AG08395 (cell line): ENCODE measurements around the gene CORO2A.
"Not testable (repeated sequence)": the region's sequence is repeated elsewhere in the genome, so short reads cannot be mapped to it uniquely, and the experiment has no call there.

Experiments
- DNase-seq: peaks from one replicate; pipeline ENCODE4 v3.0.0; 2012; ENCODE audit warnings: mixed read lengths, low spot score

The CORO2A gene

GRCh38 chr9:98084396-98084795, 108.0 kb downstream of the CORO2A start:
- DNase-seq: no peak

GRCh38 chr9:98083566-98084183, 108.8 kb downstream of the CORO2A start:
- no peak for DNase-seq

- no peak for DNase-seq
Observed at GRCh38 chr9:98083061-98083501, 109.4 kb downstream of the CORO2A start.

- DNase-seq: peak; percentile 50
Observed at GRCh38 chr9:98081477-98082219, 110.8 kb downstream of the CORO2A start.

- DNase-seq: no peak
Observed at GRCh38 chr9:98080780-98081179, 111.7 kb downstream of the CORO2A start.

GRCh38 chr9:98080326-98080725, 112.1 kb downstream of the CORO2A start:
- peak; percentile 26 for DNase-seq

GRCh38 chr9:98078895-98079294, 113.5 kb downstream of the CORO2A start:
- DNase-seq: no peak

- DNase-seq: not testable (repeated sequence)
Observed at GRCh38 chr9:98076514-98076890, 115.9 kb downstream of the CORO2A start.

- DNase-seq: peak; percentile 78
Observed at GRCh38 chr9:98075332-98075805, 117.1 kb downstream of the CORO2A start.

- peak; percentile 78 for DNase-seq
Observed at GRCh38 chr9:98074115-98074990, 118.1 kb downstream of the CORO2A start.

- no peak for DNase-seq
Observed at GRCh38 chr9:98071737-98072136, 120.7 kb downstream of the CORO2A start.
